ENCODE data around the gene ANKRD29.

GRCh38 chr18:23631312-23631711 is 31.4 kb downstream of the ANKRD29 start:
- no peak for TF ChIP-seq EZH2 (IDR thresholded peaks at IDR 0.05; ENCODE audit: low read length)
- no peak for TF ChIP-seq CTCF (optimal IDR thresholded peaks at IDR 0.05 in 1 of 3, IDR thresholded peaks at IDR 0.05 in 1 of 3, conservative IDR thresholded peaks at IDR 0.05 in 1 of 3; ENCODE audit: extremely low read depth in 1 of 3, insufficient read depth in 2 of 3, low read length in 3 of 3)

Measured in keratinocyte (primary cell).